Measurements from ENCODE around the gene EFNA2.

EFNA2 gene

GRCh38 chr19:1309977-1310852 lies 24.5 kb downstream of the EFNA2 start:
- in situ Hi-C loops (cut with MboI; ENCODE audit: low sequenced_read_pairs, unreplicated experiment), result no loop called here

GRCh38 chr19:1310853-1311180 lies 25.1 kb downstream of the EFNA2 start:
- no peak for TF ChIP-seq CTCF (IDR thresholded peaks at IDR 0.05; ENCODE audit: borderline replicate concordance, control extremely low read depth, extremely low read depth, insufficient read depth, missing control alignments)
- no peak for DNase-seq (ENCODE audit: low spot score)
- in situ Hi-C loops (cut with MboI; ENCODE audit: low sequenced_read_pairs, unreplicated experiment), result no loop called here

More at GRCh38 chr19:1309977-1310852, 24.5 kb downstream of the EFNA2 start:
- no peak for DNase-seq (ENCODE audit: low spot score)
- no peak for TF ChIP-seq CTCF (IDR thresholded peaks at IDR 0.05; ENCODE audit: borderline replicate concordance, control extremely low read depth, extremely low read depth, insufficient read depth, missing control alignments)

DNA sequence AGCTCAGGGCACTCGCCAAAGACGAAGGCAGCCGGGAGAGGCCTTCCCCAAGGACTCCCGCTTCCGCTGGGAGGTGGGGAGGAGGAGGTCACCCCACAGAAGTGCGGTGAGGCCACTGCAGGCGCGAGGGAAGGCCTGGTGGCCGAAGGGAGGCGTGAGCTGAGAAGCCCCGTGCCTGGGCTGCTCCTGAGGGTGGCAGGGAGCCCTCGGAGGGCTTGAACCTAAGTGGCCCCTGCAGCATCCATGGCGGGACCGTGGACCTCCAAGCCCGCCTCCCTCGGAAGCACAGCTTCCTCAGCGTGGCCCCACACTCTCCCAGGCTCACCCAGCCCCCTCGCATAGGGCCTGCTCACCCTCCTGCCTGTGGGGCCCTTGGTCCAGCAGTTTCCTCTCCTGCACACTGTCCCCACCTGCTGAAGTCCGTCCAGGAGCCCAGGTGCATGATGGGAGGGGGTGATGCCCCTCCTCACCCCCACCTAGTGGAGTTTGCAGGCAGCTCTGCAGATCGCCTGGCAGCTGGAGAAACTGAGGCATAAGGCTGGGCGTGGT lies 25.9 kb downstream of the EFNA2 start:
- in situ Hi-C loops (cut with MboI; ENCODE audit: low sequenced_read_pairs, unreplicated experiment), result no loop called here
- TF ChIP-seq CTCF (IDR thresholded peaks at IDR 0.05; ENCODE audit: borderline replicate concordance, control extremely low read depth, extremely low read depth, insufficient read depth, missing control alignments), result no peak
- no peak for DNase-seq (ENCODE audit: low spot score)

DNA sequence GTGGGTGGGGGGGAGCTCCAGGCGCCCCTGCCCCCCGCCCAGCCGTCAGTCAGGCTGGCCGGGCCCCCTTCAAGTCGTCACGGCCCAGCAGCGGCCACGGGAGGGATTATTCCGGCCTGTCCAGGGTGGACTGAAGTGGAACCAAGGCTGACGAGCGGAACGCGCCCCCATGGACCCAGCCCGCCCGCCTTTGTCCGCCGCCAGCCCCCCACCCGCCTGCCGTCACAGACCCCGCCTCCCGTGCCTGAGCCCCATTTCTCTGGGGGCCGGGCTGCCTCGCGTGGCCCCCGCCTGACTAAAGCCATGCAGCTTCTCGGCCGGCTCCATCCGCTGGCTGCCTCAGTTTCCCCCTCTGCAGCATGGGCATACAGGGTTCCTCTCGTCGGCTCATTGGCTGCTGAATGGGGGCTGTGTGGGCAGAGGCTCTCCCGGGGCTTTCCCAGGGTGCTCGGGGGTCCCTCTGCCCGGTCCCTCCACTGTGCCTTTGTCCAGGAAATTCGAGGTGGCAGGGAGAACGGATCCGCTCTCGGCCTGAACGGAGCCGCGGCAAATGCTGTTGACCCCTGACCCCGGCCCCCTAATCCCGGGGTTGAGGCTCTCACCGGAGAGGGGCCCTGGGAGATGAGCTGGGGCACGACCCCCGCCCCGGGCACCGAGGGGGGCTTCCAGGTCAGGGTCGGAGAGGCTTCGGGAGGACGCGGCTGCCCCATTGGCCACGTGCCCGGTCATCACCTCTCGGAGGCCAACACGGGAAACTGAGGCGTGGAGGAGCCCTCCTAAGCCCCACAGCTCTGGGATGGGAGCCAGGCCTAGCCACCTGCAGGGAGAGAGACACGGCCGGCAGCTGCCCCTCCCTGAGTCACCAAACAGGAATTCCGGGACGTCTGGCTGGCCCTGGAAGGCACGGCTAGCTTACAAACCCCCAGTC lies 27.4 kb downstream of the EFNA2 start:
- no peak for DNase-seq (ENCODE audit: low spot score)
- in situ Hi-C loops (cut with MboI; ENCODE audit: low sequenced_read_pairs, unreplicated experiment), result no loop called here
- no peak for TF ChIP-seq CTCF (IDR thresholded peaks at IDR 0.05; ENCODE audit: borderline replicate concordance, control extremely low read depth, extremely low read depth, insufficient read depth, missing control alignments)

DNA sequence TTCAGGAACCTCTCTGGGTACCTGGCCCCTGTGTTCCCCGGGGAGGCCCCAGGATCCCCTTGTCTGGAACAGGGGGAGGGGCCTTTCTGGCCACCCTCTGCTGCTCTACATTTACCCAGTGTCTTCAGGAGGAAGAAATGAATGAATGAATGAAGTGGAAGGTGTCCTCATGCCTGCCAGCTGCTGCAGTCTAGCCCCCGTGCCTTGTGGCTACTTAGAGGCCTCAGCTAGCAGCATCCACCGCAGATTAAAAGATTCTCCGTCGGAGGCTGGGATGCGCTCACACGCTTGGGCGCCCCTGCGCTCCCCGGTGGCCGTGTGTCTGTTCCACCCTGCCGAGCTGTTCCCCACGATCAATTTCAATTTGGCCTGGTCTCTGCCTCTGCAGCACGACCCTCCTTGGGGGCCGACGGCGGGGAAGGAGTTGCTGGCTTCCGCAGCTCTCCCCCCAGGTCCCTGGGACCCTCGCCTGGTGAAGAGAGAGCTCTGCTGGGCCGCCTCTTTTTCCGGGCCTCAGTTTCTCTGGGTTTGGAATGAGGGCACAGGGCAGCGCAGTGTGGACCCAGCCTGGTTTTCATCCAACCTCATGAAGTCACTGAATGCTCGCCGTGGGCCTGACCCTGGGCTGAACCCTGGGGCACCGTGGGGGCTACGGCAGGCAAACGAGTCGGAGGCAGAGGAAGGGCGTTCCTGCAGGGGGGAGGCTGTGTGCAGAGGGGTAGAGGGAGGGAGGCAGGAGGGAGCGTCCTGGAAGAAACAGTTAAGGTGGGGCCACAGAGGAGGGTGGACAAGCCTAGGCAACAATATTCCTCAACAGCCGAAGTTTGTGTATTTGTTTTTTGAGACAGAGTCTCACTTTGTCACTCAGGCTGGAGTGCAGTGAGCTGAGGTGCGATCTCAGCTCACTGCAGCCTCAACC lies 28.3 kb downstream of the EFNA2 start:
- TF ChIP-seq CTCF (IDR thresholded peaks at IDR 0.05; ENCODE audit: borderline replicate concordance, control extremely low read depth, extremely low read depth, insufficient read depth, missing control alignments), result no peak
- no peak for DNase-seq (ENCODE audit: low spot score)
- in situ Hi-C loops (cut with MboI; ENCODE audit: low sequenced_read_pairs, unreplicated experiment), result no loop called here

Measured in GM13976 (cell line).